Limb (tissue), 2 donors: ENCODE data around the gene NPAS3.
A peak's percentile ranks its signal among the peaks of the same experiment; 100 is the strongest.

Experiments
- DNase-seq, 2 donors: peaks; one replicate each; pipeline ENCODE4 v3.0.0-alpha.2; 2016; ENCODE audit errors: extremely low spot score in 2 of 2

Gene NPAS3

DNA sequence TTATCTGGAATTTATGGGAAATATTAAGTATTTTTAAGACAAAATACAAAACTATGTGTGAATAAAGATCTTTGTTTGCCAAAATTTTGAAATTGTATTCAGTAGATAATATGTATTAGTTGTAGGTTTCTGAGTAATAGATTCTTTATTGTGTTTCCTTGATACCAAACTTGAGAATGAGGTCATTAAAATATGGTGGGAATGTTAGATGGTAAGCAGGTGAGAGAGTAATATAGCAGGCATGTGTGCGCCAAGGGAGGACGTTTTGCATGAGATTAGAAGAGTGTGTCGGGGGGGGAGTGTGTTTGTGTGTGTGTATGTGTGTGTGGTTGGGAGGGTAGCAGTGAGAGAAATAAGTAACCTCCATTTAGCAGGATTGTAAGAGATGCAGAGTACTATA is 376.5 kb downstream of the NPAS3 start:
- DNase-seq = no peak

DNA sequence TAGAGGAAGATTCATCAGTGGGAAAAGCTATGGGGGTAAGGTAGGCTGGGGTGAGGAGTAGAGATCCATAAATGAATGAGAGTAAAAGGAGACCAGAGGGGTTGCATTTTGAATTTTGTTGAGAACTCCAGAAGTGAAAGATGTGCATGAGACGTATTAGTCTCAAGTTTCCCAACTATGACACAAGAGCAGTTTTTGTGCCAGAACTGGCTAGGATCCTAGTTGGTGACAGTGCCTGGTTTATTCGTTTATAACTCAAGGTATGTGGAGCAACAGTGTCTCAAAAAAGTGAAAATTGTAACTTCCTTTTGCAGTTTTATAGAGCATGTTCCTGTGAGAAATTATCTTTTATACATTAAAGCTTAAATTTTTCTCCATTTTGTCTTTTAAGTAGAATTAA is 377.0 kb downstream of the NPAS3 start:
- peak in 1 of 2 donors; percentile 10 for DNase-seq

DNA sequence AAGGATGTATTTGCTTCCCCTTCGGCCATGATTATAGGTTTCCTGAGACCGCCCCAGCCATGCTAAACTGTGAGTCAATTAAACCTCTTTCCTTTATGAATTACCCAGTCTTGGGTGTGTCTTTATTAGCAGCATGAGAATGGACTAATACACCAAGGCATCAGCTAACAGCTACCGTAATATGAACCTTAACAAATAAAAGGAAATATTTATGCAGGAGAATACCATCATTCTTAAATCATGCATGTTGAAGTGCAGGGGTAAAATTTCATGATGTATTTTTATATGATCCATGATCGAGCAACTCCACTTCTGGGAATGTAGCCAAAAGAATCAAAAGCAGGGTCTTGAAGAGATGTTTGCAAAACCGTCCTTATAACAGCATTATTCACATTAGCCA is 379.0 kb downstream of the NPAS3 start:
- no peak for DNase-seq

DNA sequence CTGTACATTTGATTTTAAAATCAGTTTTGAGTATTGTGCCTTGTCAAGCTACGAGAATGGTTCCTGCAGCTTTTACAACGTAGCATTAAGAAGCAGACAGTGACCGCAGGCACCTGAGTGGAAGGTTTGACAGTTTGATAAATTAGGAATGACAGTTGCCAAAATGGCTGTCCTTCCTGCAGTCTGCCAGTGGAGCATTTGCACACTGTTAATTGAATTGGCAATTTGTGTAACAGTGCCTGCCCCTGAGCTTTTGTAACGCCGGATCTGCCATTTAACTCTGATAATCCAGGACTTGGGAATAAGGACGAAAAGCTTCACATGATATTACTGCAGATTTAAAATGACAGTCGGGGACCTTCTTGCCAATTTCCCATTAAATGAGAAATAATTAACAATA is 385.3 kb downstream of the NPAS3 start:
- no peak for DNase-seq

DNA sequence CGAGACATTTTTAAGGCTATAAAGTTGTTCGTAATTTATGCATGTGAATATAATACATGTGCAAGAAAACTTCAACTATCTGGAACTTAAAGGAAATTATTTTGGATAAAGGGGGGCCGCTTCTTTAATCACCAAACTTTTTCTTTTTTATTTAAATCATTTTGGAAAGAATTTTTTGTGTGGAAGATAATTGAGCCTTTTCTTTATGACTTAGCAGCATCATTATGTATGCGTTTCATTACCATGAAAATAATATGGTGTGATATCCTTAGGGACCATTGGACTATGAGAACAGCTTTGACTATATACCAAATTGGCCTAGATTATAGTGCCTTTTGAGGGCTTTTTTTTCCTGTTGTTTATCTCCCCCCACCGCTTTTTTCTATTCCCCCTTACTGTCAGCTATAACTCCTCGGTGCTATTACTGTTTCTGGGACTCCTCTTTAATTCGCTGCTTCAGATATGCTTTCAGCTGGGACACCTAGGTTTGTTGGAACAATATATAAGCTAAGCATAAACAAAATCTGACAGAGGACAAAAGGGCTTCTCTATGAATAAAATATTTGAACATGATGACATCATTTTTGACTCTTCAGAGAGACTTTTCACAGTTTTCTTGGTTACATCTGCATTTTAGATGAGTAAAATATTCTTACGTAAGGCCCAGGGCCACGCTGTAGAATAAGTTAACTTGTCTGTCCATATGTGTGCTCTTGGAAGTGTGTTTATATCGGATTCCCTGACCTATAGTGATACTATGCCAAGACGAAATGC is 392.7 kb downstream of the NPAS3 start:
- DNase-seq = no peak

DNA sequence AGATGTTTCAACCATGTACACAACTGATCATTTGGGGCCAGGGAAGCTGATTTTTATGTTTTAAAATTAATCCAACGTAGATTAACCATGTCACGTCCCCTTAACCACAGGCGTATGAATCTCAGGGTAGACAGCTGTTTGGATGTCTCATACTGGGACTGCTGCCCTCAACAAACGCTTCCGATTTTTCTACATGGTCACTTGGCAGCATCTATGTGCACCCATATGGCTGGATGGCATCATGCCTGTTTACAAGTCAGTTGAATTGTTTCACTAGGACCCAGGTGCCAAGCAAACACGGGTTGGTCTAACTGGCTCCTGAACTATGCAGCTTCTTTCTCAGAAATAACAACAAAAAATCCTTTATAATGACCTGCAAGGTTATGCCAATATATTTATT is 393.8 kb downstream of the NPAS3 start:
- peak in 1 of 2 donors; percentile 24 for DNase-seq

DNA sequence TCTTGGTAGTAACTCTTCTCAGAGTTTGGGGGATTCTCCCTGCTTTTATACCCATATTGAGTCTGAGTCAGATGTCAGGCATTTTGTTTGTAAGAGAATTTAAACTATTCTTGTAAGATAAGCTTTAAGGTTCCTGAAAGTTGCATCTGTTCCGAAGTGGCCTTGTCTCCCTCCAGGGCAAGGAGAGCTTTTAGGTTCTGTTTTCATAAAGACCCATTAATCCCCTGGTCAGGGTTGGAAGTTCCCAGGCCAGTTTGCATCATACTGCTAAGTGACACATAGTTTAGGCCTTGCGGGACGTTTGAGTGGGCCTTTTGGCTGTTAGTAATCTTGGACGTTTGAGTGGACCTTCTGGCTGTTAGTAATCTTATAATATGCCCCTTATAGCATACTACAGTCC is 396.7 kb downstream of the NPAS3 start:
- no peak for DNase-seq

DNA sequence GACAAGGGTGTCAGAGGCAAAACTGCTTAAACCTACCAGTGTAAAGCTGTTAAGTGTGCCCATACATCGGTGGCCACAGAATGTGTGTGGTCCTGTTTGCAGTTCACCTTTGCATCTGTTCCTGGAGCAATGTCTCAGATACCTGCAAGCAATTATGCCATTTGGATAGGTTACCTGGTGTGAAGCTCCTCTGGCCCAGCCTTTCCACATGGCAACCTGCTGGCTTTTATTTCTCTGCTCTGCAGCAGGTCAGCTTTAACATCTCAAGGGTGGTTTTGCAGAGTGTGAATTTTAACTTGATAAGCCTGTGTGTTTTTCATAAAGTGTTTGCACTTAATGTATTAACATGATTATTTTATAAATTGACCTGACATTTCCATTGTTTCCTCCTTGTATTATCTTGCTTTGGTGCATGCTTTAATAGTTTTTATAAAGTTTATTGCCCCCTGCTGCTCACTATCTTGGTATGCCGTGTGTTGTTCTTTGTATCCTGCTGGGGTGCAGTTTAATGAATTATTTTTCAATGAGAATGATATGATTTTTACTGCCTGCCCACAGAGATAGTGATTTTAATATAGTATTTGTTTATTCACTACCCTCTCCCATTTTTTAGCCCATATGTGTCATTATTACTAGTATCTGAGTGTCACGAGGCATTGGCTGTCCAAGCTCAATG is 403.8 kb downstream of the NPAS3 start:
- no peak for DNase-seq

DNA sequence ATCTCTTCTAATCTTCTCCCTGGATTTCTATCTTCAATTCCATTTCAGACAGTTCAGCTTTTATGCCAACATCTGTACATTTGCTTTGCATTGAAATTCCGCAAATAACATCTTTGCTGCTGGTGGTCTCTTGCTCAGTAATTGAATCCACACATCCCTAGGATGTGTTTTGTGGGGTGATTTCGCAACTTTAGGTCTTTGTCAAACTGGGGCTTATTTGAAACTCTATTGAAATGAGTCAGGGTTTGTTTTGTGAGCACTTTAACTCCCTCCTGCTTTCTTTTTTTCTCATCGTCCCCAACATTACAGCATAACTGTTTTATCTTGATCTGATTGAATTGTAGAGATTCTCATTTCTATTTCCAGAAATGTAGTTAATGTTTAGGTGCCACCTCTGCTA is 404.3 kb downstream of the NPAS3 start:
- DNase-seq = no peak

DNA sequence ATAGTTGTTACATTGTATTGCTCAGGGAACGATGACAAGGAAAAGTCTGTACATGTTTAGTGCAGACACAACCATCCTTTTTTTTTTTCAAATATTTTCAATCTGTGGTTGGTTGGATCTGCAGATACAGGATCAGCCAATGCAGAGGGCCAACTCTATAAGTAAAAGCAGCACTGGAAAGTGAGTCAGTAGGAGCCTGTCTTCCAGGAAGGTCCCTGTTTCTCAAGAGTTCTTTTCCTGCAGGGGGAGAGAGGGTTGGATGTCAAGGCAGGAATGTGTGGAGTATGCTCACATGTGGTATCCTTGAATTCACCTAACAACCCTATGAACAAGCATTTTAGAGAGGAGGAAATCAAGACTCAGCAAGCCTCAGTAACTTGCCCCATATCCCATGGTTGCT is 409.1 kb downstream of the NPAS3 start:
- no peak for DNase-seq

DNA sequence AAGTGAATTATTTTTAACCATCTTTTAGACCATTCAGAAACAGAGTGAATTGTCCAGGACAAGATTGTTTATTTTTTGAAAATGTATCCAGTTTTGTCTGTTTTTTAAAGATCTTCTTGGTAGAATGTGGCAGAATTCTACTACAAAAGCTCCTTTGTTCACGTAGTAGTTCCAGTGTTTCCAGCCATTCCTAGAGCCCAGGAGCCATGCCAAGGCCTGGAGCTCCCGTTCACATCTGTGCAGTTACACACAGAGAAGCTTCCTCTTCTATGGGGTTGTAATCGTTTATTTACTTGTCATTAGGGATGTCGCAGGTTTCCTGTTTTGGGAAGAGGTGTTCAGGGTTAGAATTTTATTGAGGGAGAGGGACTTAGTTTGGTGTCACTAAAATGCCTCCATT is 409.8 kb downstream of the NPAS3 start:
- no peak for DNase-seq

DNA sequence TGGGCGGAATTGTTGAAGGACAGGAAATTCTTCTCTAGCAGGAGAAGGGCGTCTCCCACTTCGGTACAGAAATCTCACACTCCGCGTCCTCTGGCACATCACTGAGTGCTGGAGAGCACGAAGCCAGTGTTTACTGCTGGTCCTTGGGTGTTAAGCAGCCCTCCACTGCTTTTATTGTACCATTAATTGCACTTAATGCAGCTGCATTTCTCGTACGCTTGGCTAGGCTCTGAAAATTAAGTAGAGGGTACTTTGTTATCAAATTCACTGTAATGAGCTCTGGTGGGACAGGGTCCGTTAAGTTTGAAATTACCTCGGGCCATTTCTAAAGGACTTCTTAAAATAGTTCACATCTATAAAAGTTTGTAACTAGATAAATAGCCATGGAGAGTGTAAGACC is 411.2 kb downstream of the NPAS3 start:
- no peak for DNase-seq

DNA sequence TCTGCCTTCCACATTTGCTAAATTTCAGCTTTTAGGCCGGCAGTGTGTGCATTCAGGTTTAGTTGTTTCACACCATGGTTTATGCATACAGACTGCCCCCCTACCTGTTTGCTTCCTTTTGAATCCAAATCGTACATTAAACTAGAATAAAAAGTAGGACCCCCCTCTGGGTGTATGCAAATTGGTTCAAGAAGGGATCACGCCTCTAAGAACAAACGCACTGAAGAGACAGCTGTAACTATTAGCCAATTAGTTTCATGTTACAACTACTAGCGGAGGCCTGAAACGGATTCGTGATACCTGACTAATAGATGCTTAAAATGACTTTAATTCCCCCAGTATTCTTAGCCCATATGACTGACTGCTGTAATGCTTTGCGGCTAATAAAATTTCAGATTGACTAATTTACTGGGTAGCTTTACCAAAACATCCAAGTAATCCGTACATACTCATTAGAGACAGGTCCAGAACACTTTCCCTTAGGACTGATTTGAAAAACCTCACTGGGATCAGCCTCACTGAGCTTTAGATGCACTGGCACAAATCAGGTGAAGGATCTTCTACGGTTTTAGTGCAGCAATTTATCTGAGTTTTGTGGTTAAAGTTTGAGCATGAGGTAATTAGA is 411.8 kb downstream of the NPAS3 start:
- DNase-seq = no peak

DNA sequence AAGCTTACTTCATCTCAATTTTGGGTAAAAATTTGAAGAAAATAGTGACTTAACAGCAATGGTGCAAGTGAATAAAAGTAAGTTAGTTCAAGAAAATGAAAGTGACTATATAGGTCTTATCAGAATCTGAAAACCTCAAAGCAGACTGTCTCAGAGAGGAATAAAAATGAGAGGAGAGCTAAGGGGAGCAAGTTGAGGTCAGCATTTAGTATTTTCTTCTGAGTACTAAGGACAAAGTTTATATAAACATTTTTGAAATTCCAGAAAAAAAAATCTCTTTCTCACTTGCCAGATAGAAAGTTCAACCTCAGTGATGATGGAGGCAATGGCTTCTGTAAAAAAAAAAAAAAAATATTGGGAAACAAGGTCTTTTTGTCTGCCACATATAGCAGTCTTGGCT is 414.1 kb downstream of the NPAS3 start:
- DNase-seq = no peak

DNA sequence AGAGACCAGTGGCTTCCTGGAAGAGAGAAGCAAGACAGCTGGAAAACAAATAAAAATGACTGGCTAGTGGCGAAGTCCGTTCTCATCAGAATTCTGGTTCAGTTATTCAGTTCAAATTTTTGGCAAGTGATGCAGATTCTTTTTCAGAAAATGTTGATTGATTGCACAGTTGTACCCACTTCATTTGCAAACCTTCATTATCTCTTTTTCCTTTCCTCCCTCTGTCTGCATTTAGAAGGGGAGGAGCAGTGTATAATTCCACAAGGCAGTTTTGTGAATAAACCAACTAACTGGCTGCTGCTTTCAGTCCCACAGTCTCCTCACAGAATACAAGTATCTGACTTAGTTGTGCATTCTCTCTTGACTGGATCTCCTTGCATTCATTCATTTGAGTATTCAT is 417.5 kb downstream of the NPAS3 start:
- DNase-seq = no peak

DNA sequence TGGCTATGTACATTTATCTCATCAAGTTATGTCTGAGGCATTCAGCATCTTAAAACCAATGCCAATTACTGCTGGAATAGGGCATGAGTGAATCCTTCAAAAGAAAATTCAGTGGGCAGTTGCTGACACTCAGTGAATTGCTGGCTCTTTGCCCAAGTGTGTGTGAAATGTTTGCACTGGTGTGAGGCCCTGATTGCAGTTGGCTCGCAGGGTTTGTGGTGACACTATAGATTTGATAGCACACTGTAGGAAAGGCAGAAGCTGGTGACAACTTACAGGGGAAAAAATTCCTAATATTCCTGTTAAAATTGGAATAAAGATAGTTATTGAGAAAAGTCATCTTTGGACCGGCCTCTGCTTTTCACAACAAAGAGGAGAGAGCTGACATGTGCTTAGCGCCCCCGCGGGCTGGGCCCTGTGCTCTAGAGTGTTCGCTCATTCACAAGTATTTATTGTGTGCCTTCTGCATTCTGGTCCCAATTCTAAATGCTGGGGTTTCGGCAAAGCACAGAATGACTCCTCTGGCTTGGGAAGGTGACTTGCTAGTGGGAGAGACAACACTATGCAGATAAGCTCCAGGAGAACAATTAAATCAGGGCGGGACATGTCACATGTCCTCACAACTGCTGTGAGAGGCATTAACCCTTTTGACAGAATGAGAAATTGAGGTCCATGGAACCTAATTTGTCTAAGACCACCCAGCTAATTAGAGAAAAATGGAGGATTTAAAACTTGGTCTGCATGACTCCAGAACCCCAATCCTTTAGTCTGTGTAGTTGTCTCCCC is 418.7 kb downstream of the NPAS3 start:
- no peak for DNase-seq

DNA sequence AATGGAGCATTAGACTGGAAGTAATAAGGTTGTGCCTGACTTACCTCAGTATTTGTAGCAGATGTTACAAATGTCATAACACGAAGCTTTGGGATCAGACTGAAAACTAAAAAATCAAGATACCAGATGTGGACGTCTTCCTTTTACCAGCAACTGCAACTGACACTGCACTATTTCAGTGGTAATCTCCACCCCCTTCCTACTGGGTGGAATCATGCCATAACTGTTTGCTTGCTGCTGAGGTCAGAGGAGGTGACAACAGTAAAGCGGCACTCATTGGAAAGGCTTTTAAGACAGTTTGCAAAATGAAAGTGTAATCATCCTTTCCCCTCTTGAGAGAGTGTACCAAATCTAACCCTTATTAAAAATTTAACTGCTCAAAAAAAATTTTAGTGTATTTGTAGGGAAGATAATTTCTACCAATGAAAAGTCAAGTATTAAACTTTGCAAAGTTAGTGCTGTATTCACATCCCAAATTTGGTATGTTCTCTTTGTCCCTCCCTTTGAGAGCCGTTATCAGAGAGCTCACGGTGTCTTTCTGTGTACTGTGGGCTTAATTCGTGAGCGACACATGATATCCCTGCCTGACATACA is 420.7 kb downstream of the NPAS3 start:
- no peak for DNase-seq

DNA sequence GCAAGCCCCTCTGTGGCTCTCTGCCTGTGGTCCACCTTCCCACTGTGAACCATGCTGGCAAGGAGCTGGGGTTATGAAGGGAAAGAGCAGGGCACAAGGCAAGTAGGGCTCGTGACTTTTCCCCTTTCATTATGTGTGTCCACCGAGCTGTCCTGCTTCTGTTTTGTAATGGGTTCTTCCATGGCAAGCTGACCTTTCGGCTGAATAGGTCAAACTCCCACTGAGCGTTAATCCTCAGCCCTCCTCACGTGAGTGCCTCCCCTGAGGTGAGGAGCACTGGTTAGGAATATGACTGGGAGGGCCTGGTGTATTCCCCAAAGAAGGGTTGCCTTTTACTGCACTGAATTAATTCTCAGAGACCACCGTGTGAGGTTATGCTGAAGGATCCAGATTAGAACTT is 424.3 kb downstream of the NPAS3 start:
- DNase-seq = no peak

DNA sequence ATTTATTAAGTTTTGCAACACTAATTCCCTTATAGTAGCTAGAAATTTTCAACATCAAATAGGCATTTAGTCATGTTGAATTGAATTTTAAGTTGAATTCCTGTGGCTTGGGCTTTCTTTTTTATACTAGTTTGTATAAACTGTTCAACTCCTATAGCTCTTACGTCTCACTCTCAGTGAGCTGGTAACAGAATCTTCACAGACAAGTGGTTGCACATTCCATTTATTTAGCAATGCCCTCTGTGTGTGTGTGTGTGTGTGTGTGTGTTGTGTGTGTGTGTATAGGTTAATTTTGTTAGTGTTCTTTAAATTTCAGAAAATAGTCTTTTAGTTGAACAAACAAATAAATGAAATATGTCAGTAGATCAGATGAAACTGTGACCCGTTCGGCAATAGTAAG is 425.0 kb downstream of the NPAS3 start:
- no peak for DNase-seq

DNA sequence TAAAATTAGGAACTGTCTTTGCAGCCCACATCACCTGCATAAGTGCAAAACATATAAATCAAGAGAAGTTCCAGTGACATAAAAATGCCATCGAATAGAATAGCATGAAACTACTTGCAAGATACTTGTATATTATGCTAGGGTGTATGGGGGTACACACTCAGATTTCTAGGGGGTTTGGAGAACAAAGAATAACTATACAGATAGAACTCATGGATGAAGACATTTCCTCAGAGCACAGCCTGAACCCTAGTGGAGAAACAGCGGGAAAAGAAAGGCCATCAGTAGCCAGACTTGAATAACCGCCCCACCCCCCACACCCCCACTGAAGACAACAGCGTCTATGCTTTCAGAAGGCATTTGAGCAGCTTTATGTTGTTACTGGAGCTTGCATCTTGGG is 425.8 kb downstream of the NPAS3 start:
- no peak for DNase-seq

DNA sequence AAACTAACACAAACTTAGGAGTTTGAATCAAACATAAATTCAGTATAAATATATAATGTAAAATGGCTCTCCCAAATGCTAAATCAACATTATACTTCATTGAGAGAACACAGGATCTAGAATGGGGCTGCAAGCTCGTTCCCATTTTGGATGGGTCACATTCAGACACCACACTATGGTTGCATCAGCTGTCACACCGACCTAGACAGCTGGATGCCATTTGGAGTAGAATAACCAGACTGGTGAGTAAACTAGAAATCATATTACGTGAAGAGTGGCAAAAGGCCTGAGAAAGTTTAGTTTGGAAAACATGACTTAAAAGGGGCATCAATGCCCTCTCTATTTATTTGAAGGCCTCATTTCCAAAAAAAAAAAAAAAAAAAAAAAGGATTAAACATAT is 430.4 kb downstream of the NPAS3 start:
- DNase-seq = no peak

DNA sequence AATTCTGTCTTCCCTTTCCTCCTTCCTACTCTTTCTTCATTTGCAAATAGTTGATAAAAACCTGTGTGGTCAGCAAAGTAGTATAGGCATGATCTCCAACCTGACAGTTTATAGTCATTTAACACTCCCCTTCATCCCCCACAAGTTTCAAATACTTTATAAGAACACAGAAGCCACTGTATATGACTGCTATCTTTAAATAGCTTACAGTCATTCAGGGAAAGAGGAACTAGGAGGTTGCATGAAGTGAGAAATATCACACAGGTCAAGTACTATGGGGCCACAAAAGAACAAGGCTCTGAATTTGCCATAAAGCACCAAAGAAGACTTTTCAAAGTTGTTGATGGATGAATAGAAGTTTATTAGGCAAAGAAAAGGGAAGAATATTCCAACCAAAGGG is 431.3 kb downstream of the NPAS3 start:
- no peak for DNase-seq
